Activated T-cell treated with anti-CD3 and anti-CD28 coated beads, Interleukin-2, amount 50 U/mL, for 1 hour (primary cell): Measurements from ENCODE around the gene SP3.

ENCODE experiments used
- DNase-seq: peaks from one replicate; pipeline ENCODE4 v3.0.0-alpha.2; 2020

The SP3 gene

GRCh38 chr2:173965372-173966025 lies at the start of gene SP3:
Gene SP3, minus strand, starts transcription at chr2:173965373. Its CDS starts 202 bp downstream, at chr2:173965171.
- DNase-seq, result peak; percentile 94

GRCh38 chr2:174014699-174015070 lies 49.5 kb upstream of the SP3 start:
- DNase-seq, result no peak

- no peak for DNase-seq
Measured at GRCh38 chr2:174014011-174014698, 49.0 kb upstream of the SP3 start.

GRCh38 chr2:174013315-174013751 lies 48.2 kb upstream of the SP3 start:
- DNase-seq, result no peak

- peak; percentile 58 for DNase-seq
Measured at GRCh38 chr2:174012347-174013314, 47.5 kb upstream of the SP3 start.

- no peak for DNase-seq
Measured at GRCh38 chr2:174011796-174012195, 46.6 kb upstream of the SP3 start.

- no peak for DNase-seq
Measured at GRCh38 chr2:174011173-174011572, 46.0 kb upstream of the SP3 start.

GRCh38 chr2:174009488-174010223 lies 44.5 kb upstream of the SP3 start:
- DNase-seq, result no peak

GRCh38 chr2:174008720-174009119 lies 43.5 kb upstream of the SP3 start:
- no peak for DNase-seq

GRCh38 chr2:174007010-174007409 lies 41.8 kb upstream of the SP3 start:
- DNase-seq, result no peak

GRCh38 chr2:174005801-174006419 lies 40.7 kb upstream of the SP3 start:
- DNase-seq, result no peak

GRCh38 chr2:174004905-174005605 lies 39.9 kb upstream of the SP3 start:
- no peak for DNase-seq

- DNase-seq, result no peak
Measured at GRCh38 chr2:174003720-174004695, 38.8 kb upstream of the SP3 start.

- DNase-seq, result no peak
Measured at GRCh38 chr2:174002679-174003078, 37.5 kb upstream of the SP3 start.

- DNase-seq, result no peak
Measured at GRCh38 chr2:174001107-174001506, 35.9 kb upstream of the SP3 start.

- no peak for DNase-seq
Measured at GRCh38 chr2:173999724-174000123, 34.6 kb upstream of the SP3 start.

- DNase-seq, result no peak
Measured at GRCh38 chr2:173999272-173999671, 34.1 kb upstream of the SP3 start.

- no peak for DNase-seq
Measured at GRCh38 chr2:173998386-173998785, 33.2 kb upstream of the SP3 start.

GRCh38 chr2:173997753-173998152 lies 32.6 kb upstream of the SP3 start:
- no peak for DNase-seq

- no peak for DNase-seq
Measured at GRCh38 chr2:173997269-173997668, 32.1 kb upstream of the SP3 start.
